ENCODE data around the gene PELI1. TPM values are rescaled to one million over a fixed set of nuclear protein-coding genes. Genes with fewer than 3 reads are reported as not detected.

Gene PELI1
- total and polyA plus RNA-seq, 7 donors, result 4.4 to 7.6 (median 6.9) TPM

- Histone ChIP-seq H3K4me3 (no peak overlapping the region), H3K4me1 (no peaks in the 10 kb centered on the region), H3K9me3 (no peaks in the 10 kb centered on the region), H3K27me3 (ENCODE audit: insufficient read depth in 3 of 3, low read length in 2 of 3) (no peaks in the 10 kb centered on the region), H3K36me3 (ENCODE audit: insufficient read depth in 1 of 2, low read depth in 1 of 2) (no peaks in the 10 kb centered on the region), H3K27ac (no peak overlapping the region)
- peak; percentile 81 for TF ChIP-seq CTCF (IDR thresholded peaks at IDR 0.05)
- 5 to 12% (median 5%) methylated on average over 3 of the region's 3 CpGs for whole genome bisulfite sequencing, 3 donors
- DNase-seq (peak; percentile 28 to 56), ATAC-seq (peak; percentile 74 to 93 (median 75))
- intact Hi-C loops (cut with DNase I), result loop anchor here (1.0 to 10.0 kb wide), 7 partner anchors 93 to 513 kb away; partner anchors contain the start of gene PELI1 (in 1 of the 2)
Observed at GRCh38 chr2:64049633-64050220, 94.5 kb downstream of the PELI1 start.

GRCh38 chr2:64045938-64046337 is 98.3 kb downstream of the PELI1 start:
- no peak for TF ChIP-seq CTCF (IDR thresholded peaks at IDR 0.05)
- Histone ChIP-seq H3K36me3 (ENCODE audit: insufficient read depth in 1 of 2, low read depth in 1 of 2) (no peaks in the 10 kb centered on the region), H3K9me3 (no peaks in the 10 kb centered on the region), H3K4me3 (no peak overlapping the region), H3K27me3 (ENCODE audit: insufficient read depth in 3 of 3, low read length in 2 of 3) (no peaks in the 10 kb centered on the region), H3K4me1 (no peaks in the 10 kb centered on the region), H3K27ac (no peak overlapping the region)
- intact Hi-C loops (cut with DNase I), result loop anchor here (5.0 kb wide), 3 partner anchors 266 to 516 kb away; no protein-coding TSS in a partner anchor
- ATAC-seq (no peak), DNase-seq (no peak)
- WGBS, 3 donors, result 93 to 98% (median 95%) methylated on average over 2 of the region's 2 CpGs

Other genes starting within 250 kb of the PELI1 start
- 1 to 10 TPM; 7.2 to 9.9 (median 8.8) TPM for gene VPS54, start 125.0 kb downstream of the PELI1 start, total RNA-seq
- gene VPS54, start 125.0 kb downstream of the PELI1 start, polyA plus RNA-seq, result 1 to 10 TPM; 5.1 to 8.2 (median 6.3) TPM

Measured in psoas muscle (tissue), 8 donors.